K562 (cell line): ENCODE measurements around the gene PPIL4. TPM values are rescaled to one million over a fixed set of nuclear protein-coding genes. Genes with fewer than 3 reads are reported as not detected.

Experiments used
- CBX3 ChIP-seq, 2 experiments: IDR thresholded peaks; 1 replicate in 1 of 2; 2 replicates in 1 of 2; pipeline ENCODE4 v1.6.1; 2012; ENCODE audit warnings: inconsistent platforms in 2 of 2, low read length in 2 of 2, borderline replicate concordance in 1 of 2, control low read depth in 1 of 2
- HNRNPH1 ChIP-seq: fragments of 200-400 bp; formaldehyde crosslinking; optimal IDR thresholded peaks from 2 replicates; pipeline ENCODE3; 2017; ENCODE audit warnings: low read depth, mild to moderate bottlenecking, low read length, moderate library complexity
- HNRNPK ChIP-seq: fragments of 200-400 bp; formaldehyde crosslinking; IDR thresholded peaks from one replicate; pipeline ENCODE4 v1.6.1; 2018; ENCODE audit warnings: mild to moderate bottlenecking, low read depth, low read length; ENCODE audit not compliant: poor library complexity, severe bottlenecking
- MBD2 ChIP-seq: sonication (generic); IDR thresholded peaks from 2 replicates; pipeline ENCODE4 v1.6.1; 2016; ENCODE audit warnings: low read depth, borderline replicate concordance
- RNF2 ChIP-seq: sonication (generic); IDR thresholded peaks from 2 replicates; pipeline ENCODE4 v1.6.1; 2016
- ZNF830 ChIP-seq: fragments of 250-450 bp; sonication (Bioruptor Pico); IDR thresholded peaks from 2 replicates; pipeline ENCODE4 v1.5.0; 2021; ENCODE audit warnings: mild to moderate bottlenecking
- polyA plus RNA-seq, 8 experiments: library from polyadenylated mRNA; depleted of rRNA in 4 of 8; stranded (reverse) in 5 of 8; unstranded in 3 of 8; fragments of >200 nt; fragmentation: Nextera tagmentation in 2 of 8; fragmentation: Illumina TruSeq in 1 of 8; extraction: Ambion mirVana in 2 of 8; extraction: Trizol in 1 of 8; gene quantifications; 2 replicates each; pipeline versions ENCODE4 v1.2.1 to v1.2.3, GENCODE V29; 2011 to 2014; ENCODE audit warnings: inconsistent platforms in 1 of 8, missing spikeins in 1 of 8
- total RNA-seq, 7 experiments: library from RNA; depleted of rRNA in 6 of 7; stranded (reverse); fragments of >200 nt in 6 of 7; fragmentation: Illumina TruSeq in 2 of 7; extraction: Trizol in 2 of 7; gene quantifications; 2 replicates each; pipeline versions ENCODE4 v1.2.1 to v1.2.3, GENCODE V29; 2011 to 2021; ENCODE audit warnings: low replicate concordance in 1 of 7
- TF ChIP-seq, protein P1 (sequence below): fragments of 450-650 bp; IDR thresholded peaks from 2 replicates; pipeline ENCODE4 v1.6.1; 2016; ENCODE audit warnings: antibody characterized with exemption
- TF ChIP-seq, protein P2 (sequence below): fragments of 450-650 bp; IDR thresholded peaks from 2 replicates; pipeline ENCODE4 v1.6.1; 2016; ENCODE audit warnings: mild to moderate bottlenecking, moderate library complexity
- TF ChIP-seq, protein P3 (sequence below): sonication (generic); formaldehyde crosslinking; IDR thresholded peaks from 2 replicates; pipeline ENCODE4 v1.8.1; 2023; ENCODE audit warnings: mild to moderate bottlenecking, missing genetic modification reagents
- TF ChIP-seq, protein P4 (sequence below): fragments of 450-650 bp; formaldehyde crosslinking; IDR thresholded peaks from 2 replicates; pipeline ENCODE4 v1.4.0; 2022; ENCODE audit warnings: missing genetic modification characterization

The PPIL4 gene
- total and polyA plus RNA-seq, 9 of the 15 experiments (the other 6 are each of a cell fraction or from before 2014, with no cell fraction given), result 14.5 to 55.2 (median 45.9) TPM

DNA sequence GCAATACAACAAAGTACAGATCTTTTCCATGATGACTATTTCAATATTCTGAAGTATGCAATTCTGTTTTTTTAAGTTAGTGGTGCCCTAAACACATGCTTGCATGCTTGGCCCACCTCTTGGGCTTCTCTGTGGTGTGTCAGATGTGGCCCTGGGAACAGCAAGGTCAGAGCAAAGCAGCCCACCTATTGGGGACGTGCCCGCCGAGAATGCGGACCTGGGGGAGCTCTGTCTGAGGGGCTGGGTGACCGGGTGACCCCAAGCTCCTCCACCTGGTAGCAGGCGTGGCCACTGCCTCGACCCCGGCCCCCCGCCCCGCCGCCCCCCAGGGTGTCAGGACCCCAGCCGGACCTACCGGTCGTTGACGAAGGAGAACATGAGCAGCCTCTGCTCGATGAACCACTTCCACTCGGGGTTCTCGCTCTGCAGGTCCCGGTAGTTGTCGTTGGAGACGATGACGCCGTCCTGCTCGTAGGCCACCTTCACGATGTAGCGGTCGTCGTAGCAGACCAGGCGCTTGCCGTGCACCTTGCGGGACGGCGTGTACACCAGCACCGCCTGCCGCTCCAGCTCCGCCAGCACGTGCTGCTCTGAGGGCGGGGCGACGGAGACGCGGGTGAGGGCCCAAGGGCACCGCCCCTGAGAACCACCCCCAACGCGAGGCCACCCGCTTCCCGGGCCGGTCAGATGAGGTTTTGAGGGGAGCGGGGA is 89.4 kb downstream of the PPIL4 start (continued):
- TF ChIP-seq MBD2 (no peak), HNRNPK (no peak), HNRNPH1 (no peak), ZNF830 (CRISPR knock-in tag) (no peak), RNF2 (peak; percentile 55; the same call in 1 of the 2 replicates), CBX3 (IDR thresholded peaks at IDR 0.05; ENCODE audit: borderline replicate concordance in 1 of 2, low read length in 2 of 2) (peak in 1 of 2 experiments; percentile 76; a peak in 1 of 3 replicates)
- TF ChIP-seq, protein P1, sequence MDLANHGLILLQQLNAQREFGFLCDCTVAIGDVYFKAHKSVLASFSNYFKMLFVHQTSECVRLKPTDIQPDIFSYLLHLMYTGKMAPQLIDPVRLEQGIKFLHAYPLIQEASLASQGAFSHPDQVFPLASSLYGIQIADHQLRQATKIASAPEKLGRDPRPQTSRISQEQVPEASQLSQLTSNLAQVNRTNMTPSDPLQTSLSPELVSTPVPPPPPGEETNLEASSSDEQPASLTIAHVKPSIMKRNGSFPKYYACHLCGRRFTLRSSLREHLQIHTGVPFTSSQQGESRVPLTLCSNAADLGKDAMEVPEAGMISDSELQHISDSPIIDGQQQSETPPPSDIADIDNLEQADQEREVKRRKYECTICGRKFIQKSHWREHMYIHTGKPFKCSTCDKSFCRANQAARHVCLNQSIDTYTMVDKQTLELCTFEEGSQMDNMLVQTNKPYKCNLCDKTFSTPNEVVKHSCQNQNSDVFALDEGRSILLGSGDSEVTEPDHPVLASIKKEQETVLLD, result no peak
- TF ChIP-seq, protein P2, sequence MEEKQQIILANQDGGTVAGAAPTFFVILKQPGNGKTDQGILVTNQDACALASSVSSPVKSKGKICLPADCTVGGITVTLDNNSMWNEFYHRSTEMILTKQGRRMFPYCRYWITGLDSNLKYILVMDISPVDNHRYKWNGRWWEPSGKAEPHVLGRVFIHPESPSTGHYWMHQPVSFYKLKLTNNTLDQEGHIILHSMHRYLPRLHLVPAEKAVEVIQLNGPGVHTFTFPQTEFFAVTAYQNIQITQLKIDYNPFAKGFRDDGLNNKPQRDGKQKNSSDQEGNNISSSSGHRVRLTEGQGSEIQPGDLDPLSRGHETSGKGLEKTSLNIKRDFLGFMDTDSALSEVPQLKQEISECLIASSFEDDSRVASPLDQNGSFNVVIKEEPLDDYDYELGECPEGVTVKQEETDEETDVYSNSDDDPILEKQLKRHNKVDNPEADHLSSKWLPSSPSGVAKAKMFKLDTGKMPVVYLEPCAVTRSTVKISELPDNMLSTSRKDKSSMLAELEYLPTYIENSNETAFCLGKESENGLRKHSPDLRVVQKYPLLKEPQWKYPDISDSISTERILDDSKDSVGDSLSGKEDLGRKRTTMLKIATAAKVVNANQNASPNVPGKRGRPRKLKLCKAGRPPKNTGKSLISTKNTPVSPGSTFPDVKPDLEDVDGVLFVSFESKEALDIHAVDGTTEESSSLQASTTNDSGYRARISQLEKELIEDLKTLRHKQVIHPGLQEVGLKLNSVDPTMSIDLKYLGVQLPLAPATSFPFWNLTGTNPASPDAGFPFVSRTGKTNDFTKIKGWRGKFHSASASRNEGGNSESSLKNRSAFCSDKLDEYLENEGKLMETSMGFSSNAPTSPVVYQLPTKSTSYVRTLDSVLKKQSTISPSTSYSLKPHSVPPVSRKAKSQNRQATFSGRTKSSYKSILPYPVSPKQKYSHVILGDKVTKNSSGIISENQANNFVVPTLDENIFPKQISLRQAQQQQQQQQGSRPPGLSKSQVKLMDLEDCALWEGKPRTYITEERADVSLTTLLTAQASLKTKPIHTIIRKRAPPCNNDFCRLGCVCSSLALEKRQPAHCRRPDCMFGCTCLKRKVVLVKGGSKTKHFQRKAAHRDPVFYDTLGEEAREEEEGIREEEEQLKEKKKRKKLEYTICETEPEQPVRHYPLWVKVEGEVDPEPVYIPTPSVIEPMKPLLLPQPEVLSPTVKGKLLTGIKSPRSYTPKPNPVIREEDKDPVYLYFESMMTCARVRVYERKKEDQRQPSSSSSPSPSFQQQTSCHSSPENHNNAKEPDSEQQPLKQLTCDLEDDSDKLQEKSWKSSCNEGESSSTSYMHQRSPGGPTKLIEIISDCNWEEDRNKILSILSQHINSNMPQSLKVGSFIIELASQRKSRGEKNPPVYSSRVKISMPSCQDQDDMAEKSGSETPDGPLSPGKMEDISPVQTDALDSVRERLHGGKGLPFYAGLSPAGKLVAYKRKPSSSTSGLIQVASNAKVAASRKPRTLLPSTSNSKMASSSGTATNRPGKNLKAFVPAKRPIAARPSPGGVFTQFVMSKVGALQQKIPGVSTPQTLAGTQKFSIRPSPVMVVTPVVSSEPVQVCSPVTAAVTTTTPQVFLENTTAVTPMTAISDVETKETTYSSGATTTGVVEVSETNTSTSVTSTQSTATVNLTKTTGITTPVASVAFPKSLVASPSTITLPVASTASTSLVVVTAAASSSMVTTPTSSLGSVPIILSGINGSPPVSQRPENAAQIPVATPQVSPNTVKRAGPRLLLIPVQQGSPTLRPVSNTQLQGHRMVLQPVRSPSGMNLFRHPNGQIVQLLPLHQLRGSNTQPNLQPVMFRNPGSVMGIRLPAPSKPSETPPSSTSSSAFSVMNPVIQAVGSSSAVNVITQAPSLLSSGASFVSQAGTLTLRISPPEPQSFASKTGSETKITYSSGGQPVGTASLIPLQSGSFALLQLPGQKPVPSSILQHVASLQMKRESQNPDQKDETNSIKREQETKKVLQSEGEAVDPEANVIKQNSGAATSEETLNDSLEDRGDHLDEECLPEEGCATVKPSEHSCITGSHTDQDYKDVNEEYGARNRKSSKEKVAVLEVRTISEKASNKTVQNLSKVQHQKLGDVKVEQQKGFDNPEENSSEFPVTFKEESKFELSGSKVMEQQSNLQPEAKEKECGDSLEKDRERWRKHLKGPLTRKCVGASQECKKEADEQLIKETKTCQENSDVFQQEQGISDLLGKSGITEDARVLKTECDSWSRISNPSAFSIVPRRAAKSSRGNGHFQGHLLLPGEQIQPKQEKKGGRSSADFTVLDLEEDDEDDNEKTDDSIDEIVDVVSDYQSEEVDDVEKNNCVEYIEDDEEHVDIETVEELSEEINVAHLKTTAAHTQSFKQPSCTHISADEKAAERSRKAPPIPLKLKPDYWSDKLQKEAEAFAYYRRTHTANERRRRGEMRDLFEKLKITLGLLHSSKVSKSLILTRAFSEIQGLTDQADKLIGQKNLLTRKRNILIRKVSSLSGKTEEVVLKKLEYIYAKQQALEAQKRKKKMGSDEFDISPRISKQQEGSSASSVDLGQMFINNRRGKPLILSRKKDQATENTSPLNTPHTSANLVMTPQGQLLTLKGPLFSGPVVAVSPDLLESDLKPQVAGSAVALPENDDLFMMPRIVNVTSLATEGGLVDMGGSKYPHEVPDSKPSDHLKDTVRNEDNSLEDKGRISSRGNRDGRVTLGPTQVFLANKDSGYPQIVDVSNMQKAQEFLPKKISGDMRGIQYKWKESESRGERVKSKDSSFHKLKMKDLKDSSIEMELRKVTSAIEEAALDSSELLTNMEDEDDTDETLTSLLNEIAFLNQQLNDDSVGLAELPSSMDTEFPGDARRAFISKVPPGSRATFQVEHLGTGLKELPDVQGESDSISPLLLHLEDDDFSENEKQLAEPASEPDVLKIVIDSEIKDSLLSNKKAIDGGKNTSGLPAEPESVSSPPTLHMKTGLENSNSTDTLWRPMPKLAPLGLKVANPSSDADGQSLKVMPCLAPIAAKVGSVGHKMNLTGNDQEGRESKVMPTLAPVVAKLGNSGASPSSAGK, result peak; percentile 94
- TF ChIP-seq, protein P3, sequence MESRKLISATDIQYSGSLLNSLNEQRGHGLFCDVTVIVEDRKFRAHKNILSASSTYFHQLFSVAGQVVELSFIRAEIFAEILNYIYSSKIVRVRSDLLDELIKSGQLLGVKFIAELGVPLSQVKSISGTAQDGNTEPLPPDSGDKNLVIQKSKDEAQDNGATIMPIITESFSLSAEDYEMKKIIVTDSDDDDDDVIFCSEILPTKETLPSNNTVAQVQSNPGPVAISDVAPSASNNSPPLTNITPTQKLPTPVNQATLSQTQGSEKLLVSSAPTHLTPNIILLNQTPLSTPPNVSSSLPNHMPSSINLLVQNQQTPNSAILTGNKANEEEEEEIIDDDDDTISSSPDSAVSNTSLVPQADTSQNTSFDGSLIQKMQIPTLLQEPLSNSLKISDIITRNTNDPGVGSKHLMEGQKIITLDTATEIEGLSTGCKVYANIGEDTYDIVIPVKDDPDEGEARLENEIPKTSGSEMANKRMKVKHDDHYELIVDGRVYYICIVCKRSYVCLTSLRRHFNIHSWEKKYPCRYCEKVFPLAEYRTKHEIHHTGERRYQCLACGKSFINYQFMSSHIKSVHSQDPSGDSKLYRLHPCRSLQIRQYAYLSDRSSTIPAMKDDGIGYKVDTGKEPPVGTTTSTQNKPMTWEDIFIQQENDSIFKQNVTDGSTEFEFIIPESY (CRISPR knock-in tag), result peak; percentile 66
- TF ChIP-seq, protein P4, sequence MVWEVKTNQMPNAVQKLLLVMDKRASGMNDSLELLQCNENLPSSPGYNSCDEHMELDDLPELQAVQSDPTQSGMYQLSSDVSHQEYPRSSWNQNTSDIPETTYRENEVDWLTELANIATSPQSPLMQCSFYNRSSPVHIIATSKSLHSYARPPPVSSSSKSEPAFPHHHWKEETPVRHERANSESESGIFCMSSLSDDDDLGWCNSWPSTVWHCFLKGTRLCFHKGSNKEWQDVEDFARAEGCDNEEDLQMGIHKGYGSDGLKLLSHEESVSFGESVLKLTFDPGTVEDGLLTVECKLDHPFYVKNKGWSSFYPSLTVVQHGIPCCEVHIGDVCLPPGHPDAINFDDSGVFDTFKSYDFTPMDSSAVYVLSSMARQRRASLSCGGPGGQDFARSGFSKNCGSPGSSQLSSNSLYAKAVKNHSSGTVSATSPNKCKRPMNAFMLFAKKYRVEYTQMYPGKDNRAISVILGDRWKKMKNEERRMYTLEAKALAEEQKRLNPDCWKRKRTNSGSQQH (CRISPR knock-in tag), result no peak
